NCI-H187 treated with DMSO at 0.1 percent for 48 hours (cell line): ENCODE results near the gene TUBGCP6.

ENCODE experiments used
- DNase-seq: peaks from one replicate; lab custom pipeline; 2025; lab: John Stamatoyannopoulos, UW

TUBGCP6 gene

DNA sequence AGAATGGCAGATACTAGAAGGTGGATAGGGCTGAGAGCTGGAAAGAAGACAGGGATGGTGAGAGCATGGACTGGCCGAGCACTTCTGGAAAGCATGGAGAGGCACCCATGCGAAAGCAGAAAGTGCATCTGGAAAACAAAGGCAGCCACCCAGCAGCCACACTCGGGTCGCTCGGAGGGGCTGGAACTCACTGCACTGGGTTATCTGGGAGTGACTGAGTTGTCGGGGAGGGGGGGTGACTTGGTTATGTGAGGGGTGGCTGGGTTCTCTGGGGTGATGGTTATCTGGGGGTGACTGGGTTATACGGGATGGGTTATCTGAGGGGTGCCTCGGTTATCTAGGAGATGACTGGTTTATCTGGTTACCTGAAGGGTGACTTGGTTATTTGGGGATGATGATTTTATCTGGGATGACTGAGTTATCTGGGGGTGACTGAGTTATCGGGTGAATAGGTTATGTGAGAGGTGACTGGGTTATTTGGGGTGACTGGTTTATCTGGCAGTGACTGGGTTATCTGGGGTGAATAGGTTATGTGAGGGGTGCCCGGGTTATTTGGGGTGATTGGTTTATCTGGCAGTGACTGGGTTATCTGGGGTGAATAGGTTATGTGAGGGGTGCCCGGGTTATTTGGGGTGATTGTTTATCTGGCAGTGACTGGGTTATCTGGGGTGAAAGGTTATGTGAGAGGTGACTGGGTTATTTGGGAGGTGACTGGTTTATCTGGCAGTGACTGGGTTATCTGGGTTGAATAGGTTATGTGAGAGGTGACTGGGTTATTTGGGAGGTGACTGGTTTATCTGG lies 76.9 kb downstream of the TUBGCP6 start:
- DNase-seq = no peak
